IMR-90 (cell line): ENCODE data around the gene B3GALT4. TPM values are rescaled to one million over a fixed set of nuclear protein-coding genes. Genes with fewer than 3 reads are reported as not detected.
"Not testable (repeated sequence)": the region's sequence is repeated elsewhere in the genome, so short reads cannot be mapped to it uniquely, and the experiment has no call there.

Experiments
- ATAC-seq: fragments of 200-7000 bp; cut with Tn5 transposase; 2 replicates; pipeline ENCODE4 v1.9.1; 2020; ENCODE audit warnings: low read depth, mild to moderate bottlenecking, moderate library complexity
- BruUV-seq: library from RNA; stranded (reverse); fragments of 400-500 nt; replicated peaks from 2 replicates; lab custom pipeline; 2021; lab: Mats Ljungman, UMichigan
- CTCF ChIA-PET: fragments of 300-600 bp; formaldehyde crosslinking; extraction: SDS; loops from one replicate; lab custom pipeline; 2021; ENCODE audit warnings: antibody characterized with exemption; lab: Yijun Ruan, JAX
- POLR2A ChIA-PET: fragments of 300-600 bp; sonication (Branson Sonifier 250); formaldehyde crosslinking; loops from one replicate; lab custom pipeline; 2022; ENCODE audit warnings: antibody characterized with exemption; ENCODE audit not compliant: unreplicated experiment; lab: Charles Lee
- DNase-seq: peaks from one replicate; pipeline ENCODE4 v3.0.0; 2013
- H2AFZ ChIP-seq: replicated peaks from 2 replicates; pipeline ENCODE3; 2013; ENCODE audit warnings: low read length, mild to moderate bottlenecking; ENCODE audit not compliant: poor library complexity
- H2AK5ac ChIP-seq: 2 replicates; pipeline ENCODE4 v1.6.1; 2013; ENCODE audit warnings: low read depth, low read length, inconsistent platforms
- H2AK9ac ChIP-seq: replicated peaks from 2 replicates; pipeline ENCODE3; 2013; ENCODE audit warnings: mild to moderate bottlenecking, low read depth, low read length, moderate library complexity; ENCODE audit not compliant: poor library complexity
- H2BK120ac ChIP-seq: 2 replicates; pipeline ENCODE4 v1.6.1; 2013; ENCODE audit warnings: low read depth, low read length, inconsistent platforms
- H2BK15ac ChIP-seq: 3 replicates; pipeline ENCODE4 v1.6.1; 2013; ENCODE audit warnings: low read depth, low read length, inconsistent platforms
- H2BK20ac ChIP-seq: 2 replicates; pipeline ENCODE4 v1.6.1; 2013; ENCODE audit warnings: low read depth, mild to moderate bottlenecking, inconsistent platforms, low read length, moderate library complexity
- H2BK5ac ChIP-seq: 2 replicates; pipeline ENCODE4 v1.6.1; 2013; ENCODE audit warnings: mild to moderate bottlenecking, low read depth, low read length, inconsistent platforms; ENCODE audit not compliant: poor library complexity, severe bottlenecking
- H3K14ac ChIP-seq: replicated peaks from 2 replicates; pipeline ENCODE4 v1.6.1; 2013; ENCODE audit warnings: low read depth, low read length, inconsistent platforms
- H3K18ac ChIP-seq: 2 replicates; pipeline ENCODE4 v1.6.1; 2013; ENCODE audit warnings: low read depth, low read length, control low read depth
- H3K23ac ChIP-seq: 2 replicates; pipeline ENCODE4 v1.6.1; 2013; ENCODE audit warnings: low read depth, low read length, inconsistent platforms
- H3K27ac ChIP-seq: 2 replicates; pipeline ENCODE4 v1.5.1; 2013; ENCODE audit warnings: mild to moderate bottlenecking, control low read depth, low read length; ENCODE audit not compliant: insufficient read depth
- H3K27me3 ChIP-seq: 2 replicates; pipeline ENCODE4 v1.6.1; 2013; ENCODE audit warnings: low read length; ENCODE audit not compliant: control insufficient read depth, insufficient read depth
- H3K36me3 ChIP-seq: 2 replicates; pipeline ENCODE4 v1.6.1; 2013; ENCODE audit warnings: low read length, mixed read lengths; ENCODE audit not compliant: control insufficient read depth, insufficient read depth
- H3K4ac ChIP-seq: 2 replicates; pipeline ENCODE4 v1.6.1; 2013; ENCODE audit warnings: low read depth, low read length, inconsistent platforms
- H3K4me1 ChIP-seq: 2 replicates; pipeline ENCODE4 v1.6.1; 2013; ENCODE audit warnings: low read length, mixed read lengths; ENCODE audit not compliant: control insufficient read depth, insufficient read depth
- H3K4me2 ChIP-seq: 2 replicates; pipeline ENCODE4 v1.6.1; 2013; ENCODE audit warnings: low read depth, mild to moderate bottlenecking, control low read depth, low read length, moderate library complexity
- H3K4me3 ChIP-seq: 2 replicates; pipeline ENCODE4 v1.5.1; 2013; ENCODE audit warnings: low read depth, mild to moderate bottlenecking, control low read depth, low read length, moderate library complexity; ENCODE audit not compliant: insufficient read depth
- H3K56ac ChIP-seq: 2 replicates; pipeline ENCODE4 v1.6.1; 2013; ENCODE audit warnings: low read length, inconsistent platforms; ENCODE audit not compliant: insufficient read depth; ENCODE audit errors: extremely low read depth
- H3K79me1 ChIP-seq, 2 experiments: 2 replicates each; pipeline ENCODE4 v1.6.1; 2013; ENCODE audit warnings: low read length in 2 of 2, inconsistent platforms in 1 of 2, low read depth in 1 of 2
- H3K9ac ChIP-seq: 2 replicates; pipeline ENCODE4 v1.6.1; 2013; ENCODE audit warnings: low read depth, low read length, control low read depth
- H3K9me1 ChIP-seq: 2 replicates; pipeline ENCODE4 v1.6.1; 2013; ENCODE audit warnings: low read length, inconsistent platforms; ENCODE audit not compliant: insufficient read depth
- H3K9me3 ChIP-seq: 2 replicates; pipeline ENCODE4 v1.6.1; 2013; ENCODE audit warnings: low read length; ENCODE audit not compliant: control insufficient read depth, insufficient read depth
- H4K20me1 ChIP-seq: 2 replicates; pipeline ENCODE4 v1.6.1; 2013; ENCODE audit warnings: low read length, inconsistent platforms; ENCODE audit not compliant: insufficient read depth
- H4K5ac ChIP-seq: 2 replicates; pipeline ENCODE4 v1.6.1; 2013; ENCODE audit warnings: mild to moderate bottlenecking, low read depth, low read length, control low read depth
- H4K8ac ChIP-seq, 2 experiments: 2 replicates each; pipeline ENCODE4 v1.6.1; 2013; ENCODE audit warnings: low read depth in 2 of 2, low read length in 2 of 2, control low read depth in 1 of 2, inconsistent platforms in 1 of 2
- H4K91ac ChIP-seq: 2 replicates; pipeline ENCODE4 v1.6.1; 2013; ENCODE audit warnings: low read depth, low read length, inconsistent platforms; ENCODE audit not compliant: insufficient read depth
- WGBS, 2 experiments: methylation state at CpG; one replicate each; pipeline versions ENCODE4 v1.1.5 to v1.1.7; 2013; ENCODE audit warnings: missing lambda C conversion rate in 2 of 2; ENCODE audit not compliant: insufficient read length in 1 of 2; ENCODE audit errors: extremely low coverage in 2 of 2; 5-methylcytosine and 5-hydroxymethylcytosine counted together
- dilution Hi-C: fragments of 300-500 bp; cut with HindIII; formaldehyde crosslinking; loops from one replicate; pipeline ENCODE4 v1.14.3; 2018; ENCODE audit warnings: low sequenced_read_pairs; ENCODE audit not compliant: unreplicated experiment
- in situ Hi-C: fragments of 300-500 bp; cut with MboI; formaldehyde crosslinking; loops from 3 replicates; pipeline ENCODE4 v1.14.3; 2019; ENCODE audit warnings: low sequenced_read_pairs, inconsistent platforms, mixed read lengths
- intact Hi-C: fragments of 100-400 bp; cut with micrococcal nuclease; formaldehyde crosslinking; loops from 2 replicates; pipeline ENCODE4 v1.10.0; 2022
- polyA plus RNA-seq, 3 experiments: library from polyadenylated mRNA; depleted of rRNA; stranded (reverse); fragments of >200 nt; gene quantifications; 2 replicates each; pipeline ENCODE4 v1.2.3, GENCODE V29; 2012; ENCODE audit warnings: low replicate concordance in 1 of 3
- total RNA-seq: library from RNA; depleted of rRNA; stranded (reverse); fragments of >200 nt; gene quantifications from 2 replicates; pipeline ENCODE4 v1.2.3, GENCODE V29; 2012

B3GALT4 gene
- total and polyA plus RNA-seq, 2 of the 4 experiments (the other 2 are of a cell fraction), result 0.70 to 0.72 TPM

DNA sequence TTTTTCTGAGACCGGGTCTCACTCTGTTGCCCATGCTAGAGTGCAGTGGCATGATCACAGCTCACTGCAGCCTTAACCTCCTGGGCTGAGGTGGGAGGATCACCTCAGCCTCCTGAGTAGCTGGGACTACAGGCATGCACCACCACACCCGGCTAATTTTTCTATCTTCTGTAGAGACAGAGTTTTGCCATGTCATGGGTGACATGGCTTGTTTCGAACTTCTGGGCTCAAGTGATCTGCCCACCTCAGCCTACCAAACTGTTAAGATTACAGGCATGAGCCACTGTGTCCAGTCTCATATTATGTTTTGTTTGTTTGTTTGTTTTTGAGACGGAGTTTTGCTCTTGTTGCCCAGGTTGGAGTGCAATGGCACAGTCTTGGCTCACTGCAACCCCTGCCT, 8.3 kb downstream of the B3GALT4 start:
- H2BK5ac ChIP-seq, H3K4me2 ChIP-seq, H3K14ac ChIP-seq, H3K9me1 ChIP-seq, POLR2A ChIA-PET, H2AK5ac ChIP-seq, ATAC-seq, H2AK9ac ChIP-seq, H4K5ac ChIP-seq, H3K4me3 ChIP-seq, H4K8ac ChIP-seq, H3K9me3 ChIP-seq, BruUV-seq, H4K20me1 ChIP-seq, H3K23ac ChIP-seq, H3K56ac ChIP-seq, DNase-seq, H2AFZ ChIP-seq, H3K4ac ChIP-seq, H3K27me3 ChIP-seq, H3K4me1 ChIP-seq, H2BK120ac ChIP-seq, H4K91ac ChIP-seq, dilution Hi-C loops, intact Hi-C loops, H3K18ac ChIP-seq, H3K9ac ChIP-seq, H2BK20ac ChIP-seq, H3K27ac ChIP-seq, CTCF ChIA-PET, H2BK15ac ChIP-seq, in situ Hi-C loops: not testable (repeated sequence)
- peaks cover 48% of the 10 kb centered on the region for H3K36me3 ChIP-seq
- no CpG with 5 or more reads among the region's 4 CpGs for WGBS, 2 experiments
- peaks cover 30 to 50% of the 10 kb centered on the region in 2 experiments; a peak in 3 of 4 replicates for H3K79me1 ChIP-seq
